Dedifferentiated amniotic fluid mesenchymal stem cell (primary cell): ENCODE results near the gene OXCT2.

Source experiments
- DNase-seq: peaks from one replicate; pipeline ENCODE4 v3.0.0-alpha.2; 2016; ENCODE audit errors: extremely low spot score

The OXCT2 gene

GRCh38 chr1:39762550-39763540, 8.3 kb downstream of the OXCT2 start:
- DNase-seq = no peak

GRCh38 chr1:39761557-39762260, 9.4 kb downstream of the OXCT2 start:
- no peak for DNase-seq

- no peak for DNase-seq
These were observed 10.1 kb downstream of the OXCT2 start for GRCh38 chr1:39761016-39761415.

- DNase-seq = no peak
These were observed 10.8 kb downstream of the OXCT2 start for GRCh38 chr1:39760074-39761008.

GRCh38 chr1:39759436-39759726, 11.8 kb downstream of the OXCT2 start:
- DNase-seq = no peak

- DNase-seq = no peak
These were observed 12.4 kb downstream of the OXCT2 start for GRCh38 chr1:39758556-39759435.

GRCh38 chr1:39757501-39757900, 13.6 kb downstream of the OXCT2 start:
- DNase-seq = no peak

GRCh38 chr1:39755965-39756659, 15.0 kb downstream of the OXCT2 start:
- no peak for DNase-seq

GRCh38 chr1:39754906-39755504, 16.1 kb downstream of the OXCT2 start:
- DNase-seq = no peak

- DNase-seq = no peak
These were observed 17.1 kb downstream of the OXCT2 start for GRCh38 chr1:39754026-39754570.

- no peak for DNase-seq
These were observed 17.8 kb downstream of the OXCT2 start for GRCh38 chr1:39753132-39754025.

- DNase-seq = no peak
These were observed 18.4 kb downstream of the OXCT2 start for GRCh38 chr1:39752703-39753102.

- DNase-seq = no peak
These were observed 19.6 kb downstream of the OXCT2 start for GRCh38 chr1:39751595-39751994.

- DNase-seq = no peak
These were observed 26.0 kb downstream of the OXCT2 start for GRCh38 chr1:39745016-39745670.

GRCh38 chr1:39738622-39739366, 32.4 kb downstream of the OXCT2 start, which contains the start of gene PPIE:
TSS of gene PPIE (plus strand) at chr1:39738882. CDS start at chr1:39738901, 19 bp downstream.
- DNase-seq = peak; percentile 88

- DNase-seq = no peak
These were observed 33.5 kb downstream of the OXCT2 start for GRCh38 chr1:39737546-39738169.

- no peak for DNase-seq
These were observed 35.4 kb downstream of the OXCT2 start for GRCh38 chr1:39735731-39736130.
